Fibroblast of the aortic adventitia (primary cell): Measurements from ENCODE around the gene DCAF11. TPM values are rescaled to one million over a fixed set of nuclear protein-coding genes. Genes with fewer than 3 reads are reported as not detected.

Experiments
- DNase-seq: peaks from one replicate; pipeline ENCODE4 v3.0.0-alpha.2; 2010; ENCODE audit warnings: low read depth
- H3K4me3 ChIP-seq: 2 replicates; pipeline ENCODE4 v1.5.1; 2011; ENCODE audit warnings: low read depth, mild to moderate bottlenecking, control low read depth, low read length, moderate library complexity
- small RNA-seq: library from RNA; depleted of rRNA; stranded (forward); fragments of <200 nt; gene quantifications from one replicate; pipeline ENCODE3, GENCODE V24; 2012
- total RNA-seq: library from RNA; depleted of rRNA; stranded (reverse); fragments of >200 nt; gene quantifications from 2 replicates; pipeline ENCODE4 v1.2.3, GENCODE V29; 2012; ENCODE audit warnings: low replicate concordance
- TF ChIP-seq, protein P1 (sequence below): IDR thresholded peaks from 2 replicates; pipeline ENCODE4 v1.5.1; 2011; ENCODE audit warnings: mild to moderate bottlenecking, low read length, control low read depth, inconsistent platforms; ENCODE audit not compliant: insufficient read depth

Gene DCAF11
- total RNA-seq, 1 donor = 44.6 TPM

GRCh38 chr14:24172261-24172860 lies 57.8 kb downstream of the DCAF11 start:
- DNase-seq = no peak
- TF ChIP-seq, protein P1, sequence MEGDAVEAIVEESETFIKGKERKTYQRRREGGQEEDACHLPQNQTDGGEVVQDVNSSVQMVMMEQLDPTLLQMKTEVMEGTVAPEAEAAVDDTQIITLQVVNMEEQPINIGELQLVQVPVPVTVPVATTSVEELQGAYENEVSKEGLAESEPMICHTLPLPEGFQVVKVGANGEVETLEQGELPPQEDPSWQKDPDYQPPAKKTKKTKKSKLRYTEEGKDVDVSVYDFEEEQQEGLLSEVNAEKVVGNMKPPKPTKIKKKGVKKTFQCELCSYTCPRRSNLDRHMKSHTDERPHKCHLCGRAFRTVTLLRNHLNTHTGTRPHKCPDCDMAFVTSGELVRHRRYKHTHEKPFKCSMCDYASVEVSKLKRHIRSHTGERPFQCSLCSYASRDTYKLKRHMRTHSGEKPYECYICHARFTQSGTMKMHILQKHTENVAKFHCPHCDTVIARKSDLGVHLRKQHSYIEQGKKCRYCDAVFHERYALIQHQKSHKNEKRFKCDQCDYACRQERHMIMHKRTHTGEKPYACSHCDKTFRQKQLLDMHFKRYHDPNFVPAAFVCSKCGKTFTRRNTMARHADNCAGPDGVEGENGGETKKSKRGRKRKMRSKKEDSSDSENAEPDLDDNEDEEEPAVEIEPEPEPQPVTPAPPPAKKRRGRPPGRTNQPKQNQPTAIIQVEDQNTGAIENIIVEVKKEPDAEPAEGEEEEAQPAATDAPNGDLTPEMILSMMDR = no peak
- H3K4me3 ChIP-seq = no peak overlapping the region

GRCh38 chr14:24172871-24173281 lies 58.3 kb downstream of the DCAF11 start:
- TF ChIP-seq, protein P1 = no peak
- DNase-seq = no peak
- H3K4me3 ChIP-seq = no peak overlapping the region

Small RNA genes lying within 50 kb of the gene (small RNA-seq; reads per million reads assigned to genes)
- gene IRF9 (not detected), gene RNA5SP383 (not detected)

Other genes starting within 250 kb of the DCAF11 start
- 21.4 and 58.4 TPM in 2 replicates for gene DHRS4, start 161.0 kb upstream of the DCAF11 start, total RNA-seq
- gene DHRS4L2, start 125.8 kb upstream of the DCAF11 start, total RNA-seq = 5.5 and 8.3 TPM in 2 replicates
- gene CARMIL3, start 62.8 kb upstream of the DCAF11 start, total RNA-seq = not detected in 2 replicates
- gene CPNE6, start 43.2 kb upstream of the DCAF11 start, total RNA-seq = not detected in 2 replicates
- gene PCK2, start 20.5 kb upstream of the DCAF11 start, total RNA-seq = 20.1 and 36.5 TPM in 2 replicates
- 0.90 and 4.1 TPM in 2 replicates for gene NRL, start 172 bp downstream of the DCAF11 start, total RNA-seq
- gene FITM1, start 15.9 kb downstream of the DCAF11 start, total RNA-seq = 0.18 TPM in 1 of 2 replicates, not detected in the other
- gene PSME1, start 21.4 kb downstream of the DCAF11 start, total RNA-seq = 84.8 and 117 TPM in 2 replicates
- 3.8 and 11.9 TPM in 2 replicates for gene EMC9, start 26.8 kb downstream of the DCAF11 start, total RNA-seq
- gene PSME2, start 31.8 kb downstream of the DCAF11 start, total RNA-seq = 33.4 and 78.3 TPM in 2 replicates
- 51.1 and 165 TPM in 2 replicates for gene RNF31, start 32.7 kb downstream of the DCAF11 start, total RNA-seq
- gene IRF9, start 46.5 kb downstream of the DCAF11 start, total RNA-seq = 43.8 and 63.1 TPM in 2 replicates
- 1.9 and 4.2 TPM in 2 replicates for gene REC8, start 57.3 kb downstream of the DCAF11 start, total RNA-seq
- 44.0 and 52.0 TPM in 2 replicates for gene IPO4, start 74.0 kb downstream of the DCAF11 start, total RNA-seq
- gene TM9SF1, start 80.7 kb downstream of the DCAF11 start, total RNA-seq = 50.9 and 73.9 TPM in 2 replicates
- gene TSSK4, start 90.9 kb downstream of the DCAF11 start, total RNA-seq = 0.27 TPM in 1 of 2 replicates, not detected in the other
- gene CHMP4A, start 98.7 kb downstream of the DCAF11 start, total RNA-seq = 70.7 and 159 TPM in 2 replicates
- gene MDP1, start 101.3 kb downstream of the DCAF11 start, total RNA-seq = 11.8 and 23.2 TPM in 2 replicates
- 38.8 and 136 TPM in 2 replicates for gene NEDD8, start 117.6 kb downstream of the DCAF11 start, total RNA-seq
- gene GMPR2, start 118.2 kb downstream of the DCAF11 start, total RNA-seq = 53.6 and 207 TPM in 2 replicates
- gene TINF2, start 127.8 kb downstream of the DCAF11 start, total RNA-seq = 53.0 and 60.5 TPM in 2 replicates
- gene TGM1, start 148.4 kb downstream of the DCAF11 start, total RNA-seq = 0.36 and 6.1 TPM in 2 replicates
- gene RABGGTA, start 156.8 kb downstream of the DCAF11 start, total RNA-seq = 21.2 and 26.7 TPM in 2 replicates
- gene DHRS1, start 185.0 kb downstream of the DCAF11 start, total RNA-seq = 8.7 and 20.7 TPM in 2 replicates
- gene NOP9, start 185.1 kb downstream of the DCAF11 start, total RNA-seq = 16.4 and 19.6 TPM in 2 replicates
- 1.9 and 4.2 TPM in 2 replicates for gene CIDEB, start 193.2 kb downstream of the DCAF11 start, total RNA-seq
- gene LTB4R2, start 195.4 kb downstream of the DCAF11 start, total RNA-seq = 3.5 and 18.6 TPM in 2 replicates
- gene LTB4R, start 196.7 kb downstream of the DCAF11 start, total RNA-seq = 0.98 and 1.5 TPM in 2 replicates
- 1.2 and 6.3 TPM in 2 replicates for gene ADCY4, start 220.3 kb downstream of the DCAF11 start, total RNA-seq
- 0.99 and 3.0 TPM in 2 replicates for gene RIPK3, start 225.2 kb downstream of the DCAF11 start, total RNA-seq